WERI-Rb-1 (cell line): Measurements from ENCODE around the gene UBA6.

Experiments used
- DNase-seq: peaks from one replicate; pipeline ENCODE4 v3.0.0-alpha.2; 2020
- H3K27ac ChIP-seq: fragments of 250-450 bp; sonication (Bioruptor Pico); 2 replicates; pipeline ENCODE4 v1.5.1; 2020; ENCODE audit warnings: mild to moderate bottlenecking, moderate library complexity
- H3K27me3 ChIP-seq: fragments of 250-450 bp; sonication (Bioruptor Pico); 2 replicates; pipeline ENCODE4 v1.5.1; 2021; ENCODE audit warnings: mild to moderate bottlenecking, low read depth, moderate library complexity; ENCODE audit not compliant: insufficient read depth, severe bottlenecking
- H3K36me3 ChIP-seq: fragments of 250-450 bp; sonication (Bioruptor Pico); 2 replicates; pipeline ENCODE4 v1.5.1; 2020; ENCODE audit warnings: mild to moderate bottlenecking, moderate library complexity
- H3K4me3 ChIP-seq: 2 replicates; pipeline ENCODE4 v1.5.1; 2011; ENCODE audit warnings: low read depth, mild to moderate bottlenecking, control low read depth, low read length
- H3K9me3 ChIP-seq: fragments of 250-450 bp; sonication (Bioruptor Pico); 2 replicates; pipeline ENCODE4 v1.5.1; 2021; ENCODE audit warnings: mild to moderate bottlenecking, moderate library complexity; ENCODE audit not compliant: severe bottlenecking
- CTCF ChIP-seq: IDR thresholded peaks from 2 replicates; pipeline ENCODE4 v1.5.1; 2011; ENCODE audit warnings: low read depth, mild to moderate bottlenecking, control low read depth, inconsistent platforms, low read length

UBA6 gene

GRCh38 chr4:67691328-67691727 lies 9.6 kb downstream of the UBA6 start:
- peaks cover 21% of the 10 kb centered on the region for H3K36me3 ChIP-seq
- no peak overlapping the region for H3K27ac ChIP-seq
- TF ChIP-seq CTCF, result no peak
- H3K9me3 ChIP-seq, result no peaks in the 10 kb centered on the region
- no peaks in the 10 kb centered on the region for H3K27me3 ChIP-seq
- no peak for DNase-seq
- no peak overlapping the region for H3K4me3 ChIP-seq

GRCh38 chr4:67687636-67688035 lies 13.3 kb downstream of the UBA6 start:
- Histone ChIP-seq H3K27me3 (no peaks in the 10 kb centered on the region), H3K4me3 (no peak overlapping the region), H3K27ac (no peak overlapping the region), H3K9me3 (no peaks in the 10 kb centered on the region), H3K36me3 (peaks cover 7% of the 10 kb centered on the region)
- TF ChIP-seq CTCF, result no peak
- no peak for DNase-seq

GRCh38 chr4:67685532-67685859 lies 15.5 kb downstream of the UBA6 start:
- Histone ChIP-seq H3K4me3 (no peak overlapping the region), H3K9me3 (no peaks in the 10 kb centered on the region), H3K27ac (no peak overlapping the region), H3K36me3 (peaks cover 12% of the 10 kb centered on the region), H3K27me3 (no peaks in the 10 kb centered on the region)
- no peak for DNase-seq
- TF ChIP-seq CTCF, result no peak

- Histone ChIP-seq H3K9me3 (no peaks in the 10 kb centered on the region), H3K27me3 (no peaks in the 10 kb centered on the region), H3K36me3 (peaks cover 13% of the 10 kb centered on the region), H3K27ac (no peak overlapping the region), H3K4me3 (no peak overlapping the region)
- DNase-seq, result no peak
- no peak for TF ChIP-seq CTCF
Measured at GRCh38 chr4:67684839-67685531, 16.0 kb downstream of the UBA6 start.

GRCh38 chr4:67682266-67682665 lies 18.7 kb downstream of the UBA6 start:
- DNase-seq, result no peak
- Histone ChIP-seq H3K27me3 (no peaks in the 10 kb centered on the region), H3K9me3 (no peaks in the 10 kb centered on the region), H3K4me3 (no peak overlapping the region), H3K27ac (no peak overlapping the region), H3K36me3 (peaks cover 19% of the 10 kb centered on the region)
- TF ChIP-seq CTCF, result no peak

- Histone ChIP-seq H3K4me3 (no peak overlapping the region), H3K27ac (no peak overlapping the region), H3K27me3 (no peaks in the 10 kb centered on the region), H3K9me3 (no peaks in the 10 kb centered on the region), H3K36me3 (peaks cover 32% of the 10 kb centered on the region)
- no peak for DNase-seq
- no peak for TF ChIP-seq CTCF
Measured at GRCh38 chr4:67680581-67681222, 20.3 kb downstream of the UBA6 start.
